Measurements from ENCODE around the gene CORO2B. TPM values are rescaled to one million over a fixed set of nuclear protein-coding genes. Genes with fewer than 3 reads are reported as not detected.
"Not testable (repeated sequence)": the region's sequence is repeated elsewhere in the genome, so short reads cannot be mapped to it uniquely, and the experiment has no call there.

CORO2B gene
- total RNA-seq, 1 experiment from 2014 or later = 0.14 TPM

DNA sequence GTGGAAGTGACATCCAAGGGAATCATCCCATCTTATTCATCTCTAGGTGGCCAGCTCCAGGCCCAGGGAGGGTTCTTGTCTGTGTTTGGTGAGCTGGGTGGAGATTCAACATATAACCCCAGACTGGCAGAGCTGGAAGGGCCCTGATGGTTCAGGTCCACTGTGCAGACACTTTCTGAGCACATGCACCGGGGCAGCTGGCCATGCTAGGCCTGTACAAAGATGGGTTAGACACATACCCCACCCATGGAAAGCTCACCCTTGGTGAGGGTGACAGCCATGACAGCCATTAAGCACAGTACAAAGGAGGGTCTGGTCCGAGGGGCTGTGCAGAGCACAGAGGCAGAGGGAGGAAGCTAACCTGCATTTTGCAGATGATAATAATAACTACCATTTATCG, 100.4 kb downstream of the CORO2B start:
- H3K36me3 Mint-ChIP-seq (ENCODE audit: insufficient read depth, unreplicated experiment) = no peaks in the 10 kb centered on the region
- peaks cover 95% of the 10 kb centered on the region for H3K27me3 Mint-ChIP-seq (ENCODE audit: unreplicated experiment)
- intact Hi-C loops (cut with micrococcal nuclease; ENCODE audit: unreplicated experiment) = loop anchor here (10.0 kb wide), 1 partner anchor 424 kb away; no protein-coding TSS in a partner anchor
- BruUV-seq (replicated peaks) = no TSS peak
- no peak overlapping the region for H3K4me3 Mint-ChIP-seq (ENCODE audit: low read depth, unreplicated experiment)
- TF ChIP-seq, protein P1, sequence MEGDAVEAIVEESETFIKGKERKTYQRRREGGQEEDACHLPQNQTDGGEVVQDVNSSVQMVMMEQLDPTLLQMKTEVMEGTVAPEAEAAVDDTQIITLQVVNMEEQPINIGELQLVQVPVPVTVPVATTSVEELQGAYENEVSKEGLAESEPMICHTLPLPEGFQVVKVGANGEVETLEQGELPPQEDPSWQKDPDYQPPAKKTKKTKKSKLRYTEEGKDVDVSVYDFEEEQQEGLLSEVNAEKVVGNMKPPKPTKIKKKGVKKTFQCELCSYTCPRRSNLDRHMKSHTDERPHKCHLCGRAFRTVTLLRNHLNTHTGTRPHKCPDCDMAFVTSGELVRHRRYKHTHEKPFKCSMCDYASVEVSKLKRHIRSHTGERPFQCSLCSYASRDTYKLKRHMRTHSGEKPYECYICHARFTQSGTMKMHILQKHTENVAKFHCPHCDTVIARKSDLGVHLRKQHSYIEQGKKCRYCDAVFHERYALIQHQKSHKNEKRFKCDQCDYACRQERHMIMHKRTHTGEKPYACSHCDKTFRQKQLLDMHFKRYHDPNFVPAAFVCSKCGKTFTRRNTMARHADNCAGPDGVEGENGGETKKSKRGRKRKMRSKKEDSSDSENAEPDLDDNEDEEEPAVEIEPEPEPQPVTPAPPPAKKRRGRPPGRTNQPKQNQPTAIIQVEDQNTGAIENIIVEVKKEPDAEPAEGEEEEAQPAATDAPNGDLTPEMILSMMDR (IDR thresholded peaks at IDR 0.05; ENCODE audit: unreplicated experiment) = no peak
- H3K9me3 Mint-ChIP-seq (ENCODE audit: low read depth, unreplicated experiment) = no peaks in the 10 kb centered on the region
- no peak for DNase-seq
- H3K4me1 Mint-ChIP-seq (ENCODE audit: low read depth, unreplicated experiment) = peaks cover under 1% of the 10 kb centered on the region
- CTCF ChIA-PET = interaction anchor here (0.9 kb wide), 1 partner anchor 196 kb away, joined by 3 read pairs; no protein-coding TSS in a partner anchor
- no peak overlapping the region for H3K27ac Mint-ChIP-seq (ENCODE audit: unreplicated experiment)

DNA sequence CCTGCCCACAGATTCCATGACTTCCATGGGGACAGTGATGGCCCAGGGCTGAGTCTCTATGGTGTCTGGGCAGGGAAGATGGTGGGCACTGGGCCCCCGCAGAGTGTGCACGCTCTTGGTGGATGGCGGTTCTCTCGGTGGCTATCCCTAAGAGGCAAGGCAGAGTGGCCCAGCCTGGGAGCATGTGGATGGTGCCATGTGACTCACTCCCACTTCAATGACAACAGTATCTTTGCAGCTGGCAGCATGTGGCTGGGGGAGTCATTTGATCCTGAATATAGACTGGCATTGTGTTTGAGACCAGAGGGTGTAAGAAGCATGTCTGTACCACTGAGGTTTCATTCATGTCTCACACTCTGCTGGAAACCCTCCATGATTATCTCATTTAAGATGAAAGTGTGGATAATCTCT, 101.2 kb downstream of the CORO2B start:
- no TSS peak for BruUV-seq (replicated peaks)
- CTCF ChIA-PET = interaction anchor here (0.9 kb wide), 1 partner anchor 196 kb away, joined by 3 read pairs; no protein-coding TSS in a partner anchor

DNA sequence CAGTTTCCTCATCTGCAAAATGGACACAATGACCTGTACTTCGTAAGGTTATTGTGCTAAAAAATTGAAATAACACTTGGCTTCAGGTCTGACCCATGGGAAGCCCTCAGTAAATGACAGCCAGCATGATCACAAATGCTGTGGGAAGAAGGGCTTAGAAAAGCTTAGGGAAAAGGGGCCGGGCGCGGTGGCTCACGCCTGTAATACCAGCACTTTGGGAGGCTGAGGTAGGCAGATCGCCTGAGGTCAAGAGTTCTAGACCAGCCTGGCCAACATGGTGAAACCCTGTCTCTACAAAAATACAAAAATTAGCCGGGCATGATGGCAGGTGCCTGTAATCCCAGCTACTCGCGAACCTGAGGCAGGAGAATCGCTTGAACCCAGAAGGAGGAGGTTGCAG, 102.0 kb downstream of the CORO2B start:
- H3K27ac Mint-ChIP-seq (ENCODE audit: unreplicated experiment); CTCF ChIA-PET; DNase-seq; H3K9me3 Mint-ChIP-seq (ENCODE audit: low read depth, unreplicated experiment); H3K4me1 Mint-ChIP-seq (ENCODE audit: low read depth, unreplicated experiment); H3K36me3 Mint-ChIP-seq (ENCODE audit: insufficient read depth, unreplicated experiment); BruUV-seq (replicated peaks); intact Hi-C loops (cut with micrococcal nuclease; ENCODE audit: unreplicated experiment); H3K4me3 Mint-ChIP-seq (ENCODE audit: low read depth, unreplicated experiment): not testable (repeated sequence)
- H3K27me3 Mint-ChIP-seq (ENCODE audit: unreplicated experiment) = peaks cover 100% of the 10 kb centered on the region

More for the DNA sequence above, 101.2 kb downstream of the CORO2B start:
- Mint-ChIP-seq H3K4me3 (ENCODE audit: low read depth, unreplicated experiment) (no peak overlapping the region), H3K36me3 (ENCODE audit: insufficient read depth, unreplicated experiment) (no peaks in the 10 kb centered on the region), H3K9me3 (ENCODE audit: low read depth, unreplicated experiment) (no peaks in the 10 kb centered on the region), H3K27ac (ENCODE audit: unreplicated experiment) (no peak overlapping the region), H3K4me1 (ENCODE audit: low read depth, unreplicated experiment) (no peaks in the 10 kb centered on the region), H3K27me3 (ENCODE audit: unreplicated experiment) (peaks cover 100% of the 10 kb centered on the region)
- DNase-seq = no peak
- TF ChIP-seq, protein P1 (IDR thresholded peaks at IDR 0.05; ENCODE audit: unreplicated experiment) = no peak
- intact Hi-C loops (cut with micrococcal nuclease; ENCODE audit: unreplicated experiment) = loop anchor here (10.0 kb wide), 1 partner anchor 425 kb away; no protein-coding TSS in a partner anchor

DNA sequence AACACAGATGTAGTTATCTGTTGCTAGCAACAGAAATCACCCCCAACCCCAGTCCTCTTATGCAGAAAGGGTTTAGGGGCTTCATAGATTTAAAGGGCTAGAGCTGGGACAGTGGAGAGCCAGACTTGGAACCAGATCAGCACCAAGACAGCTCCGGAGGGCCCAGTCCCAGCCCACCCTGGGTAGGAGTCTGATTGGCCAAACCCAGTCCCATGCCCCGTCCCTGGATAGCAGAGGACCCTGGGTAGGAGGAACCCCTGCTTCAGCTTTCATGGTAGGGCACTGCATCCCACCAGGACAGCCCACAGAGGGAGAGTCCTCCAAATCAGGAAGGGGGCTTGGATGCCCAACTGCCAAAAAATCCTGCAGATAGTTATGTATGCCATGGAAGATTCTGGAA, 103.0 kb downstream of the CORO2B start:
- intact Hi-C loops (cut with micrococcal nuclease; ENCODE audit: unreplicated experiment) = no loop called here
- CTCF ChIA-PET = no interaction called here
- H3K27ac Mint-ChIP-seq (ENCODE audit: unreplicated experiment) = no peak overlapping the region
- DNase-seq = no peak
- H3K27me3 Mint-ChIP-seq (ENCODE audit: unreplicated experiment) = peaks cover 100% of the 10 kb centered on the region
- no TSS peak for BruUV-seq (replicated peaks)
- H3K4me3 Mint-ChIP-seq (ENCODE audit: low read depth, unreplicated experiment) = no peak overlapping the region
- no peaks in the 10 kb centered on the region for H3K36me3 Mint-ChIP-seq (ENCODE audit: insufficient read depth, unreplicated experiment)
- no peaks in the 10 kb centered on the region for H3K4me1 Mint-ChIP-seq (ENCODE audit: low read depth, unreplicated experiment)
- H3K9me3 Mint-ChIP-seq (ENCODE audit: low read depth, unreplicated experiment) = no peaks in the 10 kb centered on the region
- TF ChIP-seq, protein P1 (IDR thresholded peaks at IDR 0.05; ENCODE audit: unreplicated experiment) = no peak

DNA sequence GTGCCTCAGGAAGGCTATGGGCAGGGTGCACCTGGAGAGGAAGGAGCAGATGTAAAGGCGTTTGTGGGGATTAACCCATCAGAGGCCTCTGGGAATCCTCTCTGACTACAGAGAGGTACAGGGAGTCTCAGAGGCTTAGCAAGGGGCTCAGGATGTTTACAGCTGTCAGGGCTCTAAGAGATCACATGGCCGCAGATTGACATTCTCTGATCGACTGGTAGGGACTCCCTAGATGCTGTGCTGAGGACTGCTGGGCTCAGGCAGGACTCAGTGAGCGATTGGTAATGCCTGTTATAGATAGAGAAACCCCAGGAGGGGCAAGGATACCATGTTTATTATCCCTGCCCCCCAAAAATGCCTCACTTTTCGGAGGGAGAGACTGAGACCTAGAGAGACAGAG, 103.5 kb downstream of the CORO2B start:
- CTCF ChIA-PET = no interaction called here
- no peaks in the 10 kb centered on the region for H3K9me3 Mint-ChIP-seq (ENCODE audit: low read depth, unreplicated experiment)
- peaks cover 100% of the 10 kb centered on the region for H3K27me3 Mint-ChIP-seq (ENCODE audit: unreplicated experiment)
- intact Hi-C loops (cut with micrococcal nuclease; ENCODE audit: unreplicated experiment) = no loop called here
- TF ChIP-seq, protein P1 (IDR thresholded peaks at IDR 0.05; ENCODE audit: unreplicated experiment) = no peak
- no peaks in the 10 kb centered on the region for H3K4me1 Mint-ChIP-seq (ENCODE audit: low read depth, unreplicated experiment)
- no TSS peak for BruUV-seq (replicated peaks)
- H3K36me3 Mint-ChIP-seq (ENCODE audit: insufficient read depth, unreplicated experiment) = no peaks in the 10 kb centered on the region
- no peak overlapping the region for H3K4me3 Mint-ChIP-seq (ENCODE audit: low read depth, unreplicated experiment)
- no peak for DNase-seq
- H3K27ac Mint-ChIP-seq (ENCODE audit: unreplicated experiment) = no peak overlapping the region

Measured in Calu3 (cell line).